Measurements from ENCODE around the gene CEP128.
"Not testable (repeated sequence)": the region's sequence is repeated elsewhere in the genome, so short reads cannot be mapped to it uniquely, and the experiment has no call there.

The CEP128 gene

GRCh38 chr14:80954687-80955299 lies 13.3 kb upstream of the CEP128 start:
- peak; percentile 81 for DNase-seq (ENCODE audit: low read depth)
- TF ChIP-seq CTCF (IDR thresholded peaks at IDR 0.05; ENCODE audit: low read length, missing control alignments) = peak; percentile 79
- H3K4me3 ChIP-seq (replicated peaks; ENCODE audit: low read depth, low read length) = peak overlapping the region; percentile 60

GRCh38 chr14:80953211-80953610 lies 11.7 kb upstream of the CEP128 start:
- H3K4me3 ChIP-seq (replicated peaks; ENCODE audit: low read depth, low read length); DNase-seq (ENCODE audit: low read depth): not testable (repeated sequence)

- TF ChIP-seq CTCF (IDR thresholded peaks at IDR 0.05; ENCODE audit: low read length, missing control alignments) = no peak
- H3K4me3 ChIP-seq (replicated peaks; ENCODE audit: low read depth, low read length) = no peak overlapping the region
- no peak for DNase-seq (ENCODE audit: low read depth)
These were observed 10.0 kb upstream of the CEP128 start for GRCh38 chr14:80951491-80951890.

GRCh38 chr14:80948291-80948690 lies 6.8 kb upstream of the CEP128 start:
- no peak for TF ChIP-seq CTCF (IDR thresholded peaks at IDR 0.05; ENCODE audit: low read length, missing control alignments)
- no peak for DNase-seq (ENCODE audit: low read depth)
- no peak overlapping the region for H3K4me3 ChIP-seq (replicated peaks; ENCODE audit: low read depth, low read length)

DNA sequence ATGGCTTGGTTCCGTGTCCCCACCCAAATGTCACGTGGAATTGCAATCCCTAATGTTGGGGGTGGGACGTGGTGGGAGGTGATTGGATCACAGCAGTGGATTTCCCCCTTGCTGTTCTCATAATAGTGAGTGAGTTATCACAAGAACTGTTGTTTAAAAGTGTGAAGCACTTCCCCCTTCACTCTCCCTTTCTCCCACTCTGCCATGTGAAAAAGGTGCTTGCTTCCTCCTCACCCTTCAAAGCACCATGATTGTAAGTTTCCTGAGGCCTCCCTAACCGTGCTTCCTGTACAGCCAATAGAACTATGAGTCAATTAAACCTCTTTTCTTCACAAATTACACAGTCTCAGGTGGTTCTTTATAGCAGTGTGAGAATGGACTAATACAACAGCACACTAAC lies 5.3 kb upstream of the CEP128 start:
- H3K4me3 ChIP-seq (replicated peaks; ENCODE audit: low read depth, low read length) = no peak overlapping the region
- TF ChIP-seq CTCF (IDR thresholded peaks at IDR 0.05; ENCODE audit: low read length, missing control alignments) = no peak
- no peak for DNase-seq (ENCODE audit: low read depth)

GRCh38 chr14:80946187-80946586 lies 4.6 kb upstream of the CEP128 start:
- no peak overlapping the region for H3K4me3 ChIP-seq (replicated peaks; ENCODE audit: low read depth, low read length)
- no peak for DNase-seq (ENCODE audit: low read depth)

GRCh38 chr14:80944861-80945617 lies 3.5 kb upstream of the CEP128 start:
- DNase-seq (ENCODE audit: low read depth) = no peak
- no peak overlapping the region for H3K4me3 ChIP-seq (replicated peaks; ENCODE audit: low read depth, low read length)
- no peak for TF ChIP-seq CTCF (IDR thresholded peaks at IDR 0.05; ENCODE audit: low read length, missing control alignments)

More at GRCh38 chr14:80946187-80946586, 4.6 kb upstream of the CEP128 start:
- no peak for TF ChIP-seq CTCF (IDR thresholded peaks at IDR 0.05; ENCODE audit: low read length, missing control alignments)
